Fibroblast of skin of back (primary cell): ENCODE measurements around the gene TTC7B.

Experiments used
- DNase-seq: peaks from one replicate; pipeline ENCODE4 v3.0.0-alpha.2; 2013

TTC7B gene

GRCh38 chr14:90773705-90774104 lies 42.5 kb downstream of the TTC7B start:
- no peak for DNase-seq

- no peak for DNase-seq
Measured at GRCh38 chr14:90773196-90773486, 43.1 kb downstream of the TTC7B start.

- DNase-seq, result no peak
Measured at GRCh38 chr14:90767899-90768298, 48.3 kb downstream of the TTC7B start.

GRCh38 chr14:90760591-90761316 lies 55.5 kb downstream of the TTC7B start:
- peak; percentile 39 for DNase-seq

GRCh38 chr14:90760078-90760444 lies 56.2 kb downstream of the TTC7B start:
- DNase-seq, result no peak

- no peak for DNase-seq
Measured at GRCh38 chr14:90759370-90760077, 56.7 kb downstream of the TTC7B start.

GRCh38 chr14:90758959-90759358 lies 57.3 kb downstream of the TTC7B start:
- peak; percentile 74 for DNase-seq

GRCh38 chr14:90758028-90758889 lies 58.0 kb downstream of the TTC7B start:
- DNase-seq, result peak; percentile 87

- no peak for DNase-seq
Measured at GRCh38 chr14:90757452-90757851, 58.8 kb downstream of the TTC7B start.

GRCh38 chr14:90756755-90757345 lies 59.4 kb downstream of the TTC7B start:
- DNase-seq, result no peak

- DNase-seq, result no peak
Measured at GRCh38 chr14:90755661-90756304, 60.4 kb downstream of the TTC7B start.

- DNase-seq, result no peak
Measured at GRCh38 chr14:90753456-90754005, 62.7 kb downstream of the TTC7B start.

GRCh38 chr14:90750701-90751100 lies 65.5 kb downstream of the TTC7B start:
- no peak for DNase-seq

- DNase-seq, result no peak
Measured at GRCh38 chr14:90750191-90750590, 66.0 kb downstream of the TTC7B start.

GRCh38 chr14:90747909-90748308 lies 68.3 kb downstream of the TTC7B start:
- no peak for DNase-seq

- no peak for DNase-seq
Measured at GRCh38 chr14:90743826-90744225, 72.4 kb downstream of the TTC7B start.

- no peak for DNase-seq
Measured at GRCh38 chr14:90743425-90743824, 72.8 kb downstream of the TTC7B start.

- no peak for DNase-seq
Measured at GRCh38 chr14:90742729-90743128, 73.5 kb downstream of the TTC7B start.

- no peak for DNase-seq
Measured at GRCh38 chr14:90742252-90742651, 74.0 kb downstream of the TTC7B start.

- no peak for DNase-seq
Measured at GRCh38 chr14:90741682-90741946, 74.6 kb downstream of the TTC7B start.

- DNase-seq, result no peak
Measured at GRCh38 chr14:90740946-90741681, 75.1 kb downstream of the TTC7B start.

- DNase-seq, result no peak
Measured at GRCh38 chr14:90740081-90740480, 76.1 kb downstream of the TTC7B start.
